ENCODE measurements around the gene AIF1L. TPM values are rescaled to one million over a fixed set of nuclear protein-coding genes. Genes with fewer than 3 reads are reported as not detected.

The AIF1L gene
- total and polyA plus RNA-seq, 2 of the 4 experiments (the other 2 are of a cell fraction): 0.18 to 0.19 TPM

DNA sequence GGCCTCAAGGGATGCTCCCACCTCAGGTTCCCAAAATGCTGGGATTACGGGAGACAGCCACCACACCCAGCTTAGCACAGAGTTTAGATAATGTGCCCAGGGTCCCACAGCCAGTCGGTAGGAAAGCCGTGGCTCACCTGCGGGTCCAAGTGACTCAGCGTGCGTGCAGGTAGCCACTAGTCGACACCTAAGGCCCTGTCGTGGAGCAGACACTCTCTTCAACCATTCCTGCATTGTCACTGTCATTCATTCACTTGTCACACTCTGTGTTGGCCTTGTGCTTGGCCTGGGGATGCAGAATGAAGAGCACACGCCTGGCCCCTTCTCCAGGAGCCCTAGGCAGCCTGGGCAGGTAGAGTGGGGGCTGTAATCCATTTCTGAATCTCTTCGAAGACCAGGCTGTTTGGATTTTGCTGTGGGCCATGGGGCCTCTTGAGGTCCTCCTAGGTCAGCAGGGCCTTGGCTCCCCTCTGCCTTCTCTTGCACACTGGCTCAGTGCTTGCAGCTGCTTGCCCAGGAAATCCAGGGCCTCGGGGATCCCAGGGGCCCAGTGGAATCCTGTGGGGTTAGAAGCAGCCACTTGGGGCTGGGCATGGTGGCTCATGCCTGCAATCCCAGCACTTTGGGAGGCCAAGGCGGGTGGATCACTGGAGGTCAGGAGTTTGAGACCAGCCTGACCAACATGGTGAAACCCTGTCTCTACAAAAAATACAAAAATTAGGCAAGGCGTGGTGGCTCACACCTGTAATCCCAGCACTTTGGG lies 6.1 kb upstream of the AIF1L start:
- peaks cover 49% of the 10 kb centered on the region for H3K27me3 ChIP-seq (ENCODE audit: control insufficient read depth, insufficient read depth, low read length)
- no peak overlapping the region for H4K8ac ChIP-seq (ENCODE audit: low read depth in 2 of 2, low read length in 2 of 2)
- TF ChIP-seq RAD21 (IDR thresholded peaks at IDR 0.05; ENCODE audit: low read length) (no peak), MAFK (IDR thresholded peaks at IDR 0.05; ENCODE audit: low read depth, low read length) (no peak), RFX5 (IDR thresholded peaks at IDR 0.05; ENCODE audit: low read depth, low read length) (no peak), BHLHE40 (IDR thresholded peaks at IDR 0.05; ENCODE audit: low read depth, low read length) (no peak), CEBPB (IDR thresholded peaks at IDR 0.05; ENCODE audit: low read depth, low read length) (no peak), MAZ (IDR thresholded peaks at IDR 0.05; ENCODE audit: borderline replicate concordance, low read depth, low read length) (no peak), FOS (IDR thresholded peaks at IDR 0.05; ENCODE audit: low read depth, low read length) (no peak), NFE2L2 (IDR thresholded peaks at IDR 0.05; ENCODE audit: low read depth, low read length) (no peak), RCOR1 (IDR thresholded peaks at IDR 0.05; ENCODE audit: insufficient replicate concordance, low read length) (no peak), ELK1 (IDR thresholded peaks at IDR 0.05; ENCODE audit: borderline replicate concordance, low read depth, low read length) (no peak), POLR2A (IDR thresholded peaks at IDR 0.05; ENCODE audit: low read depth, low read length) (no peak), MXI1 (IDR thresholded peaks at IDR 0.05; ENCODE audit: borderline replicate concordance, low read depth, low read length) (no peak)
- TF ChIP-seq, protein P1, sequence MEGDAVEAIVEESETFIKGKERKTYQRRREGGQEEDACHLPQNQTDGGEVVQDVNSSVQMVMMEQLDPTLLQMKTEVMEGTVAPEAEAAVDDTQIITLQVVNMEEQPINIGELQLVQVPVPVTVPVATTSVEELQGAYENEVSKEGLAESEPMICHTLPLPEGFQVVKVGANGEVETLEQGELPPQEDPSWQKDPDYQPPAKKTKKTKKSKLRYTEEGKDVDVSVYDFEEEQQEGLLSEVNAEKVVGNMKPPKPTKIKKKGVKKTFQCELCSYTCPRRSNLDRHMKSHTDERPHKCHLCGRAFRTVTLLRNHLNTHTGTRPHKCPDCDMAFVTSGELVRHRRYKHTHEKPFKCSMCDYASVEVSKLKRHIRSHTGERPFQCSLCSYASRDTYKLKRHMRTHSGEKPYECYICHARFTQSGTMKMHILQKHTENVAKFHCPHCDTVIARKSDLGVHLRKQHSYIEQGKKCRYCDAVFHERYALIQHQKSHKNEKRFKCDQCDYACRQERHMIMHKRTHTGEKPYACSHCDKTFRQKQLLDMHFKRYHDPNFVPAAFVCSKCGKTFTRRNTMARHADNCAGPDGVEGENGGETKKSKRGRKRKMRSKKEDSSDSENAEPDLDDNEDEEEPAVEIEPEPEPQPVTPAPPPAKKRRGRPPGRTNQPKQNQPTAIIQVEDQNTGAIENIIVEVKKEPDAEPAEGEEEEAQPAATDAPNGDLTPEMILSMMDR (conservative IDR thresholded peaks at IDR 0.05; ENCODE audit: low read depth, low read length): no peak
- dilution Hi-C loops (cut with HindIII; ENCODE audit: low sequenced_read_pairs, unreplicated experiment): no loop called here
- no peak overlapping the region for H2AK5ac ChIP-seq (ENCODE audit: low read depth, low read length)
- H4K91ac ChIP-seq (ENCODE audit: insufficient read depth, low read depth, low read length): no peak overlapping the region
- no peak overlapping the region for H3K27ac ChIP-seq (ENCODE audit: insufficient read depth, low read length)
- no peak overlapping the region for H2BK15ac ChIP-seq (ENCODE audit: low read depth, low read length)
- H3K56ac ChIP-seq (ENCODE audit: extremely low read depth, insufficient read depth, low read length): no peak overlapping the region
- no peak overlapping the region for H4K5ac ChIP-seq (ENCODE audit: low read depth, low read length)
- H3K9me3 ChIP-seq (ENCODE audit: control insufficient read depth, insufficient read depth, low read length): no peaks in the 10 kb centered on the region
- no peaks in the 10 kb centered on the region for H3K9me1 ChIP-seq (ENCODE audit: insufficient read depth, low read length)
- no peak overlapping the region for H2AK9ac ChIP-seq (replicated peaks; ENCODE audit: low read depth, low read length, poor library complexity)
- no peak overlapping the region for H3K18ac ChIP-seq (ENCODE audit: low read depth, low read length)
- H3K4me2 ChIP-seq (ENCODE audit: low read depth, low read length): no peak overlapping the region
- no peak overlapping the region for H2BK5ac ChIP-seq (ENCODE audit: low read depth, low read length, poor library complexity, severe bottlenecking)
- no peak overlapping the region for H3K14ac ChIP-seq (replicated peaks; ENCODE audit: low read depth, low read length)
- intact Hi-C loops (cut with micrococcal nuclease): no loop called here
- CTCF ChIA-PET: no interaction called here
- no peak overlapping the region for H3K4ac ChIP-seq (ENCODE audit: low read depth, low read length)
- H3K4me1 ChIP-seq (ENCODE audit: control insufficient read depth, insufficient read depth, low read length): no peaks in the 10 kb centered on the region
- in situ Hi-C loops (cut with MboI; ENCODE audit: low sequenced_read_pairs): no loop called here
- H3K79me1 ChIP-seq (ENCODE audit: low read depth in 1 of 2, low read length in 2 of 2): no peaks in the 10 kb centered on the region
- no peak overlapping the region for H3K23ac ChIP-seq (ENCODE audit: low read depth, low read length)
- BruUV-seq (replicated peaks): no TSS peak
- ATAC-seq (ENCODE audit: low read depth): no peak
- H4K20me1 ChIP-seq (ENCODE audit: insufficient read depth, low read length): no peaks in the 10 kb centered on the region
- no peak overlapping the region for H2AFZ ChIP-seq (replicated peaks; ENCODE audit: low read length, poor library complexity)
- WGBS, 2 experiments (ENCODE audit: extremely low coverage in 2 of 2, insufficient read length in 1 of 2): 70% methylated on average over 2 of the region's 13 CpGs; no CpG with 5 or more reads in 1 of the 2 experiments
- H3K4me3 ChIP-seq (ENCODE audit: insufficient read depth, low read depth, low read length): no peak overlapping the region
- H2BK20ac ChIP-seq (ENCODE audit: low read depth, low read length): no peak overlapping the region
- H2BK120ac ChIP-seq (ENCODE audit: low read depth, low read length): no peak overlapping the region
- POLR2A ChIA-PET (ENCODE audit: unreplicated experiment): no interaction called here
- DNase-seq: no peak
- no peaks in the 10 kb centered on the region for H3K36me3 ChIP-seq (ENCODE audit: control insufficient read depth, insufficient read depth, low read length)
- H3K9ac ChIP-seq (ENCODE audit: low read depth, low read length): no peak overlapping the region

Data from IMR-90 (cell line).